ENCODE data around the gene GAS6. TPM values are rescaled to one million over a fixed set of nuclear protein-coding genes. Genes with fewer than 3 reads are reported as not detected.

Gene GAS6
- total and polyA plus RNA-seq, 2 donors (not counting 1 experiment from before 2014, with no cell fraction given), result 227 to 301 TPM

- Histone ChIP-seq H3K4me2 (ENCODE audit: extremely low read depth, insufficient read depth, low read length) (no peak overlapping the region), H3K27ac (ENCODE audit: insufficient read depth, low read length) (peak overlapping the region; percentile 28), H3K27me3 (ENCODE audit: control insufficient read depth, insufficient read depth, low read length) (no peaks in the 10 kb centered on the region), H2AFZ (ENCODE audit: low read length) (no peak overlapping the region), H3K36me3 (ENCODE audit: control insufficient read depth, insufficient read depth, low read length) (peaks cover 11% of the 10 kb centered on the region), H3K9me3 (ENCODE audit: control insufficient read depth, insufficient read depth, low read depth, low read length) (no peaks in the 10 kb centered on the region), H3K4me3 (replicated peaks in 1 of 4; ENCODE audit: control extremely low read depth in 1 of 4, insufficient read depth in 1 of 4, low read depth in 3 of 4, low read length in 4 of 4) (no peak overlapping the region), H3K9ac (ENCODE audit: insufficient read depth, low read length) (no peak overlapping the region), H3K79me2 (ENCODE audit: control insufficient read depth, insufficient read depth, low read length) (no peaks in the 10 kb centered on the region), H4K20me1 (ENCODE audit: control insufficient read depth, extremely low read depth, insufficient read depth, low read length) (no peaks in the 10 kb centered on the region), H3K4me1 (ENCODE audit: control insufficient read depth, extremely low read depth, insufficient read depth, low read length) (peaks cover 34% of the 10 kb centered on the region)
- no peak for TF ChIP-seq EZH2 (IDR thresholded peaks at IDR 0.05; ENCODE audit: low read length, missing control alignments)
- TF ChIP-seq CTCF (conservative IDR thresholded peaks at IDR 0.05 in 1 of 2, IDR thresholded peaks at IDR 0.05 in 1 of 2; ENCODE audit: low read depth in 1 of 2, low read length in 2 of 2), result no peak
- no peak for DNase-seq (ENCODE audit: low read depth in 2 of 2)
Observed at GRCh38 chr13:113816254-113816929, 47.5 kb downstream of the GAS6 start.

GRCh38 chr13:113815151-113816058, 48.5 kb downstream of the GAS6 start:
- no peak overlapping the region for H3K9ac ChIP-seq (ENCODE audit: insufficient read depth, low read length)
- no peaks in the 10 kb centered on the region for H3K79me2 ChIP-seq (ENCODE audit: control insufficient read depth, insufficient read depth, low read length)
- DNase-seq (ENCODE audit: low read depth in 2 of 2), result no peak
- TF ChIP-seq EZH2 (IDR thresholded peaks at IDR 0.05; ENCODE audit: low read length, missing control alignments), result no peak
- TF ChIP-seq CTCF (conservative IDR thresholded peaks at IDR 0.05 in 1 of 2, IDR thresholded peaks at IDR 0.05 in 1 of 2; ENCODE audit: low read depth in 1 of 2, low read length in 2 of 2), result no peak
- H3K27me3 ChIP-seq (ENCODE audit: control insufficient read depth, insufficient read depth, low read length), result no peaks in the 10 kb centered on the region
- no peak overlapping the region for H3K27ac ChIP-seq (ENCODE audit: insufficient read depth, low read length)
- H3K9me3 ChIP-seq (ENCODE audit: control insufficient read depth, insufficient read depth, low read depth, low read length), result no peaks in the 10 kb centered on the region
- H3K4me2 ChIP-seq (ENCODE audit: extremely low read depth, insufficient read depth, low read length), result no peak overlapping the region
- no peak overlapping the region for H3K4me3 ChIP-seq (replicated peaks in 1 of 4; ENCODE audit: control extremely low read depth in 1 of 4, insufficient read depth in 1 of 4, low read depth in 3 of 4, low read length in 4 of 4)
- H2AFZ ChIP-seq (ENCODE audit: low read length), result no peak overlapping the region
- H4K20me1 ChIP-seq (ENCODE audit: control insufficient read depth, extremely low read depth, insufficient read depth, low read length), result no peaks in the 10 kb centered on the region
- peaks cover 11% of the 10 kb centered on the region for H3K36me3 ChIP-seq (ENCODE audit: control insufficient read depth, insufficient read depth, low read length)
- peaks cover 29% of the 10 kb centered on the region for H3K4me1 ChIP-seq (ENCODE audit: control insufficient read depth, extremely low read depth, insufficient read depth, low read length)

GRCh38 chr13:113814435-113814821, 49.4 kb downstream of the GAS6 start:
- Histone ChIP-seq H3K4me2 (ENCODE audit: extremely low read depth, insufficient read depth, low read length) (no peak overlapping the region), H3K27ac (ENCODE audit: insufficient read depth, low read length) (no peak overlapping the region), H3K36me3 (ENCODE audit: control insufficient read depth, insufficient read depth, low read length) (peaks cover 7% of the 10 kb centered on the region), H3K79me2 (ENCODE audit: control insufficient read depth, insufficient read depth, low read length) (no peaks in the 10 kb centered on the region), H3K4me3 (replicated peaks in 1 of 4; ENCODE audit: control extremely low read depth in 1 of 4, insufficient read depth in 1 of 4, low read depth in 3 of 4, low read length in 4 of 4) (no peak overlapping the region), H3K4me1 (ENCODE audit: control insufficient read depth, extremely low read depth, insufficient read depth, low read length) (peaks cover 21% of the 10 kb centered on the region), H3K9me3 (ENCODE audit: control insufficient read depth, insufficient read depth, low read depth, low read length) (no peaks in the 10 kb centered on the region), H2AFZ (ENCODE audit: low read length) (no peak overlapping the region), H4K20me1 (ENCODE audit: control insufficient read depth, extremely low read depth, insufficient read depth, low read length) (no peaks in the 10 kb centered on the region), H3K27me3 (ENCODE audit: control insufficient read depth, insufficient read depth, low read length) (no peaks in the 10 kb centered on the region), H3K9ac (ENCODE audit: insufficient read depth, low read length) (no peak overlapping the region)
- peak in 1 of 2 donors; percentile 79 for DNase-seq (ENCODE audit: low read depth in 2 of 2)
- TF ChIP-seq EZH2 (IDR thresholded peaks at IDR 0.05; ENCODE audit: low read length, missing control alignments), result no peak
- no peak for TF ChIP-seq CTCF (conservative IDR thresholded peaks at IDR 0.05 in 1 of 2, IDR thresholded peaks at IDR 0.05 in 1 of 2; ENCODE audit: low read depth in 1 of 2, low read length in 2 of 2)
